GM12891 (cell line): ENCODE data around the gene PEX11B.

Experiments
- POLR2AphosphoS5 ChIP-seq: IDR thresholded peaks from 2 replicates; pipeline ENCODE4 v1.6.1; 2011; ENCODE audit warnings: low read depth, low read length, control low read depth
- SPI1 ChIP-seq: IDR thresholded peaks from 2 replicates; pipeline ENCODE4 v1.6.1; 2011; ENCODE audit warnings: low read depth, low read length, control low read depth
- TAF1 ChIP-seq: IDR thresholded peaks from 2 replicates; pipeline ENCODE4 v1.6.1; 2011; ENCODE audit warnings: low read depth, low read length, control low read depth

- no peak for TF ChIP-seq POLR2AphosphoS5
- no peak for TF ChIP-seq SPI1
- no peak for TF ChIP-seq TAF1
These were observed 18.9 kb upstream of the PEX11B start for GRCh38 chr1:145937436-145937835.
